Inflammatory macrophage treated with lipopolysaccharide for 4 hours (primary cell): ENCODE results near the gene IL1F10.

Source experiments
- DNase-seq: peaks from one replicate; pipeline ENCODE4 v3.0.0-alpha.2; 2020

IL1F10 gene

DNA sequence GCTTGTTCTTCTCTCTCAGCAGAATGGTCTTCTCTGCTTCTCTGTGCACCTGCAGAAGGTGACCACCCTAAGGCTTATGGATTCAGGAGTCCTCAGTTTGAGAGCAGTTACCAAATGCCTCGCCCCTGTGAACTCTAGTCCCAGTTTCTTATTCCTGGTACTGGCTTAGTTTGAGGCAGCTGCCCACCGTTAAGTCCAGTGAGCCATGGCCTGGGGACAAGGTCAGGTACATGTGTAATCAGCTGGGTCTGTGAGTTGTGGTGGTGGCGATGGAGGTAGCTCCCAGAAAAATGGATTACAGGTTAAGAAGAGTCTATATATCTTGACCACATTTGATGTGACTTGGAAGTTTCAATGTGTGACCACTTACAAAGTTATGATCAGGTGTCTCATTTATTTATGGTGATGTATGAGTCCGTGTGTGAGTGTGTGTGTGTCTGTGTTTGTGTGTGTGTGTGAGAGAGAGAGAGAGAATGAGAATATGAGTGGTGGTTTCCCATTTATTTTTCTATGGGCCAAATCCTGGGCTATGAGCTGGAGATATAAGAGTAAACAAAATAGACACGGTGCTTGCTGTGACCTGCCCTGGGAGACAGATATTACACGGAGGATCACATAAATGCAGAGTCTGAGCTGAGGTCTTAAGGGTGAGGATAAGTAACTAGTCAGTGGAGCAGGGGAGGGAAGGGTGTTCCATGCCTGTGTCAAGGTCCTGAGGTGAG is 46.6 kb downstream of the IL1F10 start:
- no peak for DNase-seq

DNA sequence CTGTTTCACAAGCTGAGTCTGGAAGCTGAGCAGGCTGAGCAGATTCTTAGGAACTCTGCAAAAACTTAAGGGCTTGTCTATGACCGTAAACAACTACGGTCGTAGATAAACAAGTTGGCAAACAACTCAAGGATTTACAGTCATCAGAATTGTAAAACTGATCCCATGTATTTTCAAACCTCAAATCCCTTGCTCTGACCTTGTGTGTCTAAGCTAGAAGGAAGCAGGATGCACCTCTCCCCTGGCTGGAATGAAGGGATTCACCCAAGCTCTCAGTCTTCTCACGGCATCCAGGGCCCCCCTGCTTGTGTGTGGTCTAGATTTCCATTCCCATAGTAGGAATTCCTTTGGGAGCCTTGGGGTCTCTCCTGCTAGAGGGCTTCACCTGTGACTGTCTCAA is 47.2 kb downstream of the IL1F10 start:
- no peak for DNase-seq

DNA sequence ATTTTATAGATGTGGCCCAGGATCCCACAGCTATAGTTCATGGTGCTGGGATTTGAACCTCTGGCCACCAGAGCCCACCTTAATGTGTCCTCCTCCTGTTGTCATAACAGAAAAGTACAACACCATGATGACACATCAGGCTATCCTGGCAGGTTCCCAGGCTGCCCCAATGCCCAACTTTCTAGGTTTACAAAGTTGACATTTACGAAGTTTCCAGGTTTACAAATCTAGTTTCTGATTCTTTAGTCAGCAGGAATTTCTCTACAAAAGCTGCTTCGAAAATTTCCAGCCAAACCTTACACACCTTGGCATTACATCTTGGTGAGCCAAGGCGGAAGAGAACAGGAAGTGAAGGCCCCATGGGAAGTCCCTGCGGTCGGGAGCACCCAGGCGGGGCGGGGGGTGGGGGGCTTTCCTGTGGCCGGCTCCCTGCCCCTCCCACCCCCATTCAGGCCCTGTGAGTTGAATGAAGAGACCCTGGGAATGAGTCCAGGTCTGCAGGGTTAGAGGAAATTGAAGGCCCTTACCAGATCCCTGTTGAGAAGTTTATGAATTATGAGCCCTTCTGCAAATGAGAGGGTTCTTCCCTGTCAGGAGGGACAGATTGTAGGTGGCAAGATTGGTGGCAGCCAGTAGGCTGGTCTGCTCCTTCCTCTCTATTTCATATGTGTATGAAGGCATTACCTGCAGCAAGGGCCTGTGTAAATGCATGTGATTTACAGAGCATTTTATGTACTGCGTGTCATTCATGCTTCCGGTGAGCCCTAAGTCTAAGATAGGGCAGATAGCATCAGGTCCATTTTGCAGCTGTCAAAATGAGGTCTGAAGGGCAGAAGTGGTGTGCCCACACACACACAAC is 48.6 kb downstream of the IL1F10 start:
- DNase-seq = peak; percentile 67

DNA sequence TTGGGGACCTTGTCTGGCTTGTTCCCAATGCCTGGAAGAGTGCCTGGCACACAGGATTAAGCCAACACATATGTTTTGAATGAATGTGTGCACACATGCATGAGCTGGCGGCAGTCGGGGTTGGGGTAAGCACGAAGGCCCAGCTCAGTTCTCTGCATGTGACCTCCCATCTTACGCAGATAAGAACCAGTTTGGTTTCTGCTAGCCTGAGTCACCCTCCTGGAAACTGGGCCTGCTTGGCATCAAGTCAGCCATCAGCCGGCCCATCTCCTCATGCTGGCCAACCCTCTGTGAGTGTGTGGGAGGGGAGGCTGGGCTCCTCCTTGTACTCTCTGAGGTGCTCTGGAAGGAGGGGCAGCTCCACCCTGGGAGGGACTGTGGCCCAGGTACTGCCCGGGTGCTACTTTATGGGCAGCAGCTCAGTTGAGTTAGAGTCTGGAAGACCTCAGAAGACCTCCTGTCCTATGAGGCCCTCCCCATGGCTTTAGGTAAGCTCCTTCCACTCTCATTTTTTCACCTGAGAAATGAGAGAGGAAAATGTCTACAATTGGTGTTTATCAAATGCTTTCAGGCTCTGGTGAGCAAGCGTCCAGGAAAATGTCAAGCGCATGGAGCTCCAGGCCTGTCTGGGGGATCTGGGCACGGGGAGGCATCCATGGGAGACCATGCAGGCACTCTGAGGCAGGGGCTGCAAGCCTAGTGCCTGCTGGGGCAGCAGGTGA is 49.9 kb downstream of the IL1F10 start:
- DNase-seq = peak; percentile 74

DNA sequence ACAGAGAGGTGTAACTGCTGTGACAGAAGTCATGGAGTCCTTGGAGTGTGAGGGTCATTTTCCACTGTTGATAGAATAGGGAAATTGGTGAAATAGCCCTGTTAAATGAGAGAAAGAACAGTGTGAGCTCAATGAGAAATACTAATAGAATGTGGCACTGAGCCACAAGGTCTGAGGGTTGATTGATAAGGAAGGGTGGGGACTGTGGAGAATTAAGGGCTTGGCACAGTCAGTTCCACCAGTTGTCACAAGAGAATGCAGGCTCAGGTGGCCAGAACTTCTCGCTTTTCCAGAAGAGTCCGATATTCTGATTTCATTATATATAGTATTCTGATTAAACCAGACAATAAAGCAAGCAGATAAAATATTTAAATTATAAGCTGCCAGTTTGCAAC is 50.5 kb downstream of the IL1F10 start:
- DNase-seq = no peak

DNA sequence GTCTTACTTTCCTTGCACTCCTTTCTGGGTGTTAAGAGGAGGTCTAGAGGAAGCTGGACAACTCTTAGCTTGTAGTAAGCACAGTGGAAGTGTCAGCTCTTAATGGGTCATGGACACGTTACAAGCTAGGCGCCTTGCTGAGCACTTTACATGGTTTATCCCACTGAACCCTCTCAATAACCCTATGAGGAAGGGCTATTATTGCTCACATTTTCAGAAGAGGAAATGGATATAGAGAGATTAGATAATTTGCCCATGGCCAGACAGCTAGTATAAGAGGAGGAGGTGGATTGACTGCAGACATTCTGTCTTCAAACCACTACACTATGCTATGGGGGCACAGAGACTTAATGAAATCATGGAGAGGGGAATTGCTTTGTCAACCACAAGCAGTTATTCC is 51.3 kb downstream of the IL1F10 start:
- DNase-seq = peak; percentile 50

DNA sequence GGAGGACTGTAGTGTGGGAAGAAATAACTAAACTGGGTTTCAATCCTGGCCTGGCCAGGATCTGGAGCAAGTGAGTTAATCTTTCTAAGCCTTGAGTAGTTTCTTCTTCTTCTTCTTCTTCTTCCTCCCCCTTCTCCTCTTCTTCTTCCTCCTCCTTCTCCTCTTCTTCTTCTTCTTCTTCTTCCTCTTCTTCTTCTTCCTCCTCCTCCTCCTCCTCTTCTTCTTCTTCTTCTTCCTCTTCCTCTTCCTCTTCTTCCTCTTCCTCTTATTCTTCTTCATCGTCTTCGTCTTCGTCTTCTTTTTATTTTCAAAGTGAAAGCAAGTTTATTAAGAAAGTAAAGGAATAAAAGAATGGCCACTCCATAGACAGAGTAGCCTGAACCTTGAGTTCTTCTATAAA is 53.1 kb downstream of the IL1F10 start:
- no peak for DNase-seq

DNA sequence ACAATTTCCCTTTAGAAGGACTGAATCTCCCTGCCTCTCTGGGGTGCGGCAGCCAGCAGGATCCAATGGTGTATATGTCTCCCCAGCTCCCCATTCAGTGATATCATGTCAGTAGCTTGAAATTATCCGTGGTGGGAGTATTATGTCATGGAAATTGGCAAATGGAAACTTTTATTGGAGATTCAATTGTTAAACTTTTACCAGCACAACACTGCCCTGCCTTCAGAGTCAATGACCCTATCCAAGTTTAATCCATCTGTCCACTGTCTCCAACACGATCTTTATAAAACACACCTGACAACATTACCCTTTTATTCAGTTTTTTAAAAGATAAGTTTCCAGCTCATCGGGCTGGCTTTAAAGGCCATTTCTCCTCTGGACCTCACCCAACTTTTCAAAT is 54.6 kb downstream of the IL1F10 start:
- no peak for DNase-seq

DNA sequence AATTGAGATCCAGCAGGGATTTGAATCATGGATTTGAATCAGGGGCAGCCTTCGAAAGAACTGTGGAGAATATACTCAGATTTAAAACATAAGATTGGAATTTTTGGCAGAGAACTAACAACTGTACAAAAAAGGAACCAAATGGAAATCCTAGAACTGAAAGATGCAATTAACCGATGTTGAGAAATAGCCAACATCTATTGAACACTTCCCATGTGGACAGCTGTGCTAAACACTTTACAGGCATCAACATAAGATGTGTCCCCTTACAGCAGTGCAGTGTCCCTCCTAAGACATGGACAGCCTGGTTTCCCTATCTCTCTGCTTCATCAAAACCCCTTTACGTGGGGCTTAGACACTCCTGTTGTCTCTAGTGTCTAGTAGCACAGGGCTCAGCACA is 56.0 kb downstream of the IL1F10 start:
- peak; percentile 91 for DNase-seq

DNA sequence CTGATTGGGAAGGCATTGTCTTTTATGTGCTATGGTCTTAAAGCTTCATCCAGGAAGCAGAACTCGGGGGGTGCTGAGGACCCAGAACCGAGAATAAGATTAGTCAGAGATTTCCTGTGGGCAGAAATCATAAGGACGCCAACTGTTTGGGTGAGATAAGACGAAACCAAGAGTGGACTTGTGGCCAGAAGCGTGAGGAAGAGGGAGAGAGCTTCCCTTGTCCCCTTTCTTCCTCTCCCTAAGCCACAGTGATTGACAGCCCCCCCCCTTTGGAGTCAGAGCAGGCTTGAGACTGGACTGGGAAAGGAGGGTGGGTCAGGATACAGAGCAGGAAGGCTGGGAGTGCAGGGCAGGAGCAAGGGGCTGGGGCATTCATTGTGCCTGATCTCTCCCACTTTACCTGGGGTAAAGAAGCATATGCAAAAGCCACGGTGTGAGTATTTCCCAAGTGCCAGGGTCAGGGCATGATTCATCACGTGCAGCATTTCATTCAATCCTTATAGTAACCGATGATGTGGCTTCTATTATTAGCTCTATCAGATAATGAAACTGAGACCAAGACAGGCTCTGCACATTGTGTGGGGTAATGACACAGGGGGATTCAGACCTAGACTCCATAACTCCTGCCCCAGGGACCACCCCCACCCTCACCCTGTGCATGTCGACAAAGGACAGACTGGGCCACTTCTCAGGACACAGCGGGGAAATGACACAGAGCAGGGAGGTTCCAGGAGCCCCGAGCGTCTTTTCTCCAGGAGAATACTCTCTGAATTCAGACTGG is 56.6 kb downstream of the IL1F10 start:
- peak; percentile 95 for DNase-seq
